Activated CD4-positive, alpha-beta T cell treated with anti-CD3 and anti-CD28 coated beads, Interleukin-10, Interleukin-2, amounts not matched to agents 100 ng/mL and 50 ng/mL, durations not matched to agents 16 hours and 8 hours (primary cell): ENCODE data around the gene PLEKHB2.
"Not testable (repeated sequence)": the region's sequence is repeated elsewhere in the genome, so short reads cannot be mapped to it uniquely, and the experiment has no call there.

Experiments
- DNase-seq: peaks from one replicate; pipeline ENCODE4 v3.0.0-alpha.2; 2020

PLEKHB2 gene

GRCh38 chr2:131145040-131145439 lies 39.9 kb downstream of the PLEKHB2 start:
- no peak for DNase-seq

- DNase-seq, result no peak
These were observed 41.1 kb downstream of the PLEKHB2 start for GRCh38 chr2:131146231-131146630.

GRCh38 chr2:131146749-131147148 lies 41.6 kb downstream of the PLEKHB2 start:
- no peak for DNase-seq

GRCh38 chr2:131148426-131148825 lies 43.3 kb downstream of the PLEKHB2 start:
- no peak for DNase-seq

GRCh38 chr2:131150109-131150508 lies 45.0 kb downstream of the PLEKHB2 start:
- not testable (repeated sequence) for DNase-seq

- DNase-seq, result no peak
These were observed 46.3 kb downstream of the PLEKHB2 start for GRCh38 chr2:131151398-131151797.

- no peak for DNase-seq
These were observed 46.9 kb downstream of the PLEKHB2 start for GRCh38 chr2:131152074-131152473.

- no peak for DNase-seq
These were observed 48.4 kb downstream of the PLEKHB2 start for GRCh38 chr2:131153529-131153928.

- peak; percentile 90 for DNase-seq
These were observed 49.0 kb downstream of the PLEKHB2 start for GRCh38 chr2:131154071-131154531.

- DNase-seq, result no peak
These were observed 49.5 kb downstream of the PLEKHB2 start for GRCh38 chr2:131154647-131155046.

- no peak for DNase-seq
These were observed 50.2 kb downstream of the PLEKHB2 start for GRCh38 chr2:131155208-131155855.

GRCh38 chr2:131156452-131157149 lies 51.5 kb downstream of the PLEKHB2 start:
- no peak for DNase-seq

GRCh38 chr2:131165562-131165961 lies 60.4 kb downstream of the PLEKHB2 start:
- DNase-seq, result not testable (repeated sequence)

GRCh38 chr2:131168538-131168937 lies 63.4 kb downstream of the PLEKHB2 start:
- DNase-seq, result no peak

GRCh38 chr2:131178050-131178449 lies 72.9 kb downstream of the PLEKHB2 start:
- not testable (repeated sequence) for DNase-seq

- DNase-seq, result not testable (repeated sequence)
These were observed 73.7 kb downstream of the PLEKHB2 start for GRCh38 chr2:131178721-131179418.

- DNase-seq, result not testable (repeated sequence)
These were observed 76.3 kb downstream of the PLEKHB2 start for GRCh38 chr2:131181451-131181850.

GRCh38 chr2:131193421-131193820 lies 88.3 kb downstream of the PLEKHB2 start:
- not testable (repeated sequence) for DNase-seq

GRCh38 chr2:131196186-131196585 lies 91.0 kb downstream of the PLEKHB2 start:
- DNase-seq, result not testable (repeated sequence)
